HG02943 (cell line): ENCODE data around the gene TEAD4.

Experiments used
- ATAC-seq: cut with Tn5 transposase; IDR thresholded peaks from one replicate; pipeline ENCODE4 v1.9.1; 2021; ENCODE audit warnings: mild to moderate bottlenecking, low read depth, moderate library complexity; ENCODE audit not compliant: unreplicated experiment

The TEAD4 gene

GRCh38 chr12:2959505-2960389, 550 bp downstream of the TEAD4 start:
- ATAC-seq, result no peak

- ATAC-seq, result no peak
Measured at GRCh38 chr12:2960390-2960956, 1.3 kb downstream of the TEAD4 start.

- no peak for ATAC-seq
Measured at GRCh38 chr12:2960996-2961616, 1.9 kb downstream of the TEAD4 start.

GRCh38 chr12:2961705-2962104, 2.5 kb downstream of the TEAD4 start:
- no peak for ATAC-seq

GRCh38 chr12:2963154-2963759, 4.1 kb downstream of the TEAD4 start:
- ATAC-seq, result no peak

- no peak for ATAC-seq
Measured at GRCh38 chr12:2963760-2964292, 4.6 kb downstream of the TEAD4 start.

GRCh38 chr12:2967651-2968050, 8.5 kb downstream of the TEAD4 start:
- ATAC-seq, result no peak

GRCh38 chr12:2970744-2971143, 11.5 kb downstream of the TEAD4 start:
- no peak for ATAC-seq

- no peak for ATAC-seq
Measured at GRCh38 chr12:2973566-2973965, 14.4 kb downstream of the TEAD4 start.

- no peak for ATAC-seq
Measured at GRCh38 chr12:2974560-2974971, 15.4 kb downstream of the TEAD4 start.

GRCh38 chr12:2976581-2976996, 17.4 kb downstream of the TEAD4 start:
- no peak for ATAC-seq

- ATAC-seq, result no peak
Measured at GRCh38 chr12:2977776-2978175, 18.6 kb downstream of the TEAD4 start.

- ATAC-seq, result no peak
Measured at GRCh38 chr12:2979806-2980205, 20.6 kb downstream of the TEAD4 start.

GRCh38 chr12:2980630-2981029, 21.4 kb downstream of the TEAD4 start:
- no peak for ATAC-seq

- ATAC-seq, result no peak
Measured at GRCh38 chr12:2982361-2982760, 23.2 kb downstream of the TEAD4 start.

- no peak for ATAC-seq
Measured at GRCh38 chr12:2984249-2984648, 25.1 kb downstream of the TEAD4 start.

GRCh38 chr12:2984698-2985097, 25.5 kb downstream of the TEAD4 start:
- no peak for ATAC-seq

GRCh38 chr12:2986876-2987275, 27.7 kb downstream of the TEAD4 start:
- no peak for ATAC-seq

GRCh38 chr12:2988494-2988893, 29.3 kb downstream of the TEAD4 start:
- no peak for ATAC-seq

- ATAC-seq, result no peak
Measured at GRCh38 chr12:2992724-2993123, 33.5 kb downstream of the TEAD4 start.
